NOMO-1 treated with DMSO at 0.1 percent for 48 hours (cell line): ENCODE data around the gene SPACDR.
"Not testable (repeated sequence)": the region's sequence is repeated elsewhere in the genome, so short reads cannot be mapped to it uniquely, and the experiment has no call there.

Experiments used
- DNase-seq: peaks from one replicate; lab custom pipeline; 2025; ENCODE audit not compliant: unreplicated experiment; lab: John Stamatoyannopoulos, UW

SPACDR gene

GRCh38 chr7:100466653-100467605, 2.9 kb upstream of the SPACDR start:
- no peak for DNase-seq

GRCh38 chr7:100465702-100466311, 1.7 kb upstream of the SPACDR start:
- DNase-seq = no peak

GRCh38 chr7:100465299-100465698, 1.2 kb upstream of the SPACDR start:
- DNase-seq = no peak

- DNase-seq = no peak
Observed at GRCh38 chr7:100464791-100465190, 731 bp upstream of the SPACDR start.

GRCh38 chr7:100457033-100457432, 7.0 kb downstream of the SPACDR start:
- DNase-seq = no peak

GRCh38 chr7:100456562-100456961, 7.5 kb downstream of the SPACDR start:
- DNase-seq = no peak

- no peak for DNase-seq
Observed at GRCh38 chr7:100455206-100455605, 8.9 kb downstream of the SPACDR start.

GRCh38 chr7:100453854-100454253, 10.2 kb downstream of the SPACDR start:
- not testable (repeated sequence) for DNase-seq

GRCh38 chr7:100452513-100452912, 11.5 kb downstream of the SPACDR start:
- no peak for DNase-seq

- no peak for DNase-seq
Observed at GRCh38 chr7:100449190-100449795, 14.8 kb downstream of the SPACDR start.

GRCh38 chr7:100447363-100447762, 16.7 kb downstream of the SPACDR start:
- DNase-seq = not testable (repeated sequence)

GRCh38 chr7:100446040-100446439, 18.0 kb downstream of the SPACDR start:
- DNase-seq = no peak

- DNase-seq = peak; percentile 27
Observed at GRCh38 chr7:100444311-100445278, 19.5 kb downstream of the SPACDR start.

GRCh38 chr7:100443096-100443840, 20.8 kb downstream of the SPACDR start:
- DNase-seq = no peak

GRCh38 chr7:100441641-100442535, 22.2 kb downstream of the SPACDR start:
- no peak for DNase-seq

- not testable (repeated sequence) for DNase-seq
Observed at GRCh38 chr7:100439244-100439643, 24.8 kb downstream of the SPACDR start.

GRCh38 chr7:100438731-100439130, 25.3 kb downstream of the SPACDR start:
- not testable (repeated sequence) for DNase-seq

- no peak for DNase-seq
Observed at GRCh38 chr7:100438172-100438571, 25.9 kb downstream of the SPACDR start.
